Astrocyte (in vitro differentiated cells and primary cell): Measurements from ENCODE around the gene ACSS3. TPM values are rescaled to one million over a fixed set of nuclear protein-coding genes. Genes with fewer than 3 reads are reported as not detected.

Source experiments
- DNase-seq: peaks from one replicate; pipeline ENCODE4 v3.0.0-alpha.2; 2010; ENCODE audit warnings: low read depth
- FAIRE-seq: peaks from 2 replicates; lab custom pipeline; 2011; peaks lifted over from hg19 to GRCh38; lab: Jason Lieb, UNC
- H2AFZ ChIP-seq: 2 replicates; pipeline ENCODE4 v1.6.0; 2012; ENCODE audit warnings: low read depth, low read length, inconsistent platforms
- H3K27ac ChIP-seq: 2 replicates; pipeline ENCODE4 v1.5.1; 2011; ENCODE audit warnings: low read depth, low read length, inconsistent platforms
- H3K27me3 ChIP-seq: 2 replicates; pipeline ENCODE4 v1.6.0; 2011; ENCODE audit warnings: low read length, inconsistent platforms; ENCODE audit not compliant: insufficient read depth
- H3K36me3 ChIP-seq: 2 replicates; pipeline ENCODE4 v1.5.1; 2011; ENCODE audit warnings: low read length, inconsistent platforms; ENCODE audit not compliant: insufficient read depth
- H3K4me1 ChIP-seq: 2 replicates; pipeline ENCODE4 v1.5.1; 2011; ENCODE audit warnings: low read length, inconsistent platforms; ENCODE audit not compliant: insufficient read depth
- H3K4me2 ChIP-seq: 2 replicates; pipeline ENCODE4 v1.6.0; 2012; ENCODE audit warnings: low read length, inconsistent platforms
- H3K4me3 ChIP-seq: 2 replicates; pipeline ENCODE4 v1.5.1; 2011; ENCODE audit warnings: low read depth, mild to moderate bottlenecking, low read length, inconsistent platforms; ENCODE audit not compliant: insufficient read depth
- H3K79me2 ChIP-seq: 2 replicates; pipeline ENCODE4 v1.6.0; 2012; ENCODE audit warnings: mild to moderate bottlenecking, low read length, inconsistent platforms; ENCODE audit not compliant: insufficient read depth
- H3K9ac ChIP-seq: 2 replicates; pipeline ENCODE4 v1.6.0; 2012; ENCODE audit warnings: mild to moderate bottlenecking, low read length, inconsistent platforms
- H3K9me3 ChIP-seq: 2 replicates; pipeline ENCODE4 v1.5.1; 2012; ENCODE audit warnings: low read depth, mild to moderate bottlenecking, low read length, inconsistent platforms; ENCODE audit not compliant: insufficient read depth
- H4K20me1 ChIP-seq: 2 replicates; pipeline ENCODE4 v1.6.0; 2012; ENCODE audit warnings: low read length, inconsistent platforms; ENCODE audit not compliant: insufficient read depth
- H3K27ac Mint-ChIP-seq: one replicate; pipeline ENCODE4 v1.8.0; 2021; ENCODE audit warnings: mild to moderate bottlenecking, mixed read lengths; ENCODE audit not compliant: unreplicated experiment
- H3K27me3 Mint-ChIP-seq: one replicate; pipeline ENCODE4 v1.8.0; 2021; ENCODE audit warnings: low read depth, mixed read lengths; ENCODE audit not compliant: unreplicated experiment
- H3K36me3 Mint-ChIP-seq: one replicate; pipeline ENCODE4 v1.8.0; 2021; ENCODE audit warnings: low read depth, mixed read lengths; ENCODE audit not compliant: unreplicated experiment
- H3K4me1 Mint-ChIP-seq: one replicate; pipeline ENCODE4 v1.8.0; 2021; ENCODE audit warnings: low read depth, mixed read lengths; ENCODE audit not compliant: unreplicated experiment
- H3K4me3 Mint-ChIP-seq: one replicate; pipeline ENCODE4 v1.8.0; 2021; ENCODE audit warnings: mild to moderate bottlenecking, moderate library complexity, mixed read lengths; ENCODE audit not compliant: unreplicated experiment
- H3K9me3 Mint-ChIP-seq: one replicate; pipeline ENCODE4 v1.8.0; 2021; ENCODE audit warnings: mild to moderate bottlenecking, mixed read lengths; ENCODE audit not compliant: unreplicated experiment
- CTCF ChIP-seq: IDR thresholded peaks from 2 replicates; pipeline ENCODE4 v1.5.1; 2011; ENCODE audit warnings: low read depth, mild to moderate bottlenecking, inconsistent platforms, low read length, moderate library complexity; ENCODE audit not compliant: insufficient read depth
- EZH2 ChIP-seq: IDR thresholded peaks from 2 replicates; pipeline ENCODE4 v1.6.1; 2012; ENCODE audit warnings: mild to moderate bottlenecking, low read length, inconsistent platforms; ENCODE audit not compliant: insufficient read depth
- total RNA-seq: library from RNA; stranded (reverse); gene quantifications from 2 replicates; pipeline ENCODE4 v1.2.1, GENCODE V29; 2021

Gene ACSS3
- total RNA-seq, 1 donor from 2014 or later: 13.9 TPM

DNA sequence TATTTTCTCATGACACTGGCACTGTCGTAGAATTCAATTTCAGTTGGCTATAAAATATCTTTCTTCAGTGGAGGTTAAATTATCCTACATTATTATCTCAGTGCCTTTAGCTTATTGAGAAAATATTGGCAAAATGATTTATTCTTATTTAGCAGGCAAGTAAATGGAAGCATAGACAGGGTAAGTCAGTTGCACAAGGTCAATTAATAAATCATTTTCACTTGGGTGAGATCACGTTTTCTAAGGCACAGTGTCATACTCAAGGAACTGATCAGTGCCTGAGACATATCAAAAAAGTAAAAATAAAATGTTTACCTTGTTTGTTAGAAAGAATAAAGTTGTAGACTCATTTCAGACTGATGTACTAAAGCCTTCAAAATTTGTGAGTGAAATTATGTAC is 95.0 kb downstream of the ACSS3 start:
- Mint-ChIP-seq H3K4me3 (no peak overlapping the region), H3K27me3 (no peaks in the 10 kb centered on the region), H3K9me3 (peaks cover 15% of the 10 kb centered on the region), H3K27ac (no peak overlapping the region), H3K4me1 (peaks cover 12% of the 10 kb centered on the region), H3K36me3 (peaks cover 17% of the 10 kb centered on the region)
- Histone ChIP-seq H3K27ac (no peak overlapping the region), H3K4me1 (peaks cover 1% of the 10 kb centered on the region), H3K79me2 (no peaks in the 10 kb centered on the region), H3K9ac (no peak overlapping the region), H4K20me1 (no peaks in the 10 kb centered on the region), H3K4me3 (no peak overlapping the region), H3K4me2 (no peak overlapping the region), H3K27me3 (no peaks in the 10 kb centered on the region), H3K36me3 (no peaks in the 10 kb centered on the region), H3K9me3 (no peaks in the 10 kb centered on the region), H2AFZ (no peak overlapping the region)
- TF ChIP-seq EZH2 (no peak), CTCF (no peak)
- FAIRE-seq: no peak
- DNase-seq: no peak

DNA sequence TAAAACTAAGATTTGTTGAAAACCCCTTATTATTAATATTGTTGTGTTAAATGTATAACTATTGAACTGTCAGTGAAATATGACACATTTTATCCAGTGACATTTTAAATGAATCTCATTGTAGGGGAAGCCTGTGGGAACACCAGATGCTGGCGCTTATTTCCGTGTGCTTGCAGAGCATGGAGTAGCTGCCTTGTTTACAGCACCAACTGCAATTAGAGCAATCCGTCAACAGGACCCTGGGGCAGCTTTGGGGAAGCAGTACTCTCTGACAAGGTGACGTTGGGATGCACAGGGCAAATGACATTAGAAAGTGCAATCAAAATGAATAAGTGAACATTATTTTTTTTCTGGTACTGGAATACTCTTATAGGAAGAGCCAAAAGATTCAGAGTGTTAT is 96.8 kb downstream of the ACSS3 start:
- Histone ChIP-seq H3K9me3 (no peaks in the 10 kb centered on the region), H3K9ac (no peak overlapping the region), H3K4me2 (no peak overlapping the region), H3K79me2 (no peaks in the 10 kb centered on the region), H3K36me3 (no peaks in the 10 kb centered on the region), H3K4me1 (no peaks in the 10 kb centered on the region), H3K27me3 (no peaks in the 10 kb centered on the region), H2AFZ (no peak overlapping the region), H3K4me3 (no peak overlapping the region), H4K20me1 (no peaks in the 10 kb centered on the region), H3K27ac (no peak overlapping the region)
- H3K27ac Mint-ChIP-seq: no peak overlapping the region
- no peak for TF ChIP-seq CTCF
- no peak for TF ChIP-seq EZH2
- peaks cover 9% of the 10 kb centered on the region for H3K4me1 Mint-ChIP-seq
- FAIRE-seq (no peak), DNase-seq (no peak)
- peaks cover 17% of the 10 kb centered on the region for H3K36me3 Mint-ChIP-seq
- no peak overlapping the region for H3K4me3 Mint-ChIP-seq
- H3K27me3 Mint-ChIP-seq: no peaks in the 10 kb centered on the region
- H3K9me3 Mint-ChIP-seq: peaks cover 15% of the 10 kb centered on the region

DNA sequence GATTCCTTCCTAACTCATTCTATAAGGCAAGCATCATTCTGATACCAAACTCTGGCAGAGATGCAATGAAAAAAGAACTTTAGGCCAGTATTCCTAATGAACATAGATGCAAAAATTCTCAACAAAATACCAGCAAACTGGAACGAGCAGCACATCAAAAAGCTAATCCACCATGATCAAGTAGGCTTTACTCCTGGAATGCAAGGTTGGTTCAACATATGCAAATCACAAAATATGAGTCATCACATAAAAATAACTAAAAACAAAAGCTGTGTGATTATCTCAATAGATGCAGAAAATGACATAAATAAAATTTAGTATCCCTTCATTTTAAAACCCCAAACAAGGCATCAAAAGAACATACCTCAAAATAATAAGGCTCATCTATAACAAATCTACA is 98.9 kb downstream of the ACSS3 start:
- no peaks in the 10 kb centered on the region for H3K79me2 ChIP-seq
- H3K27me3 ChIP-seq: no peaks in the 10 kb centered on the region
- no peak overlapping the region for H3K4me3 ChIP-seq
- DNase-seq: peak; percentile 4
- H3K9me3 ChIP-seq: no peaks in the 10 kb centered on the region
- H3K4me2 ChIP-seq: no peak overlapping the region
- no peaks in the 10 kb centered on the region for H3K4me1 ChIP-seq
- no peaks in the 10 kb centered on the region for H3K36me3 ChIP-seq
- no peak overlapping the region for H3K27ac ChIP-seq
- Mint-ChIP-seq H3K9me3 (peaks cover 15% of the 10 kb centered on the region), H3K27me3 (no peaks in the 10 kb centered on the region), H3K36me3 (peaks cover 17% of the 10 kb centered on the region), H3K27ac (no peak overlapping the region), H3K4me1 (no peaks in the 10 kb centered on the region), H3K4me3 (no peak overlapping the region)
- TF ChIP-seq EZH2 (no peak), CTCF (no peak)
- H2AFZ ChIP-seq: no peak overlapping the region
- FAIRE-seq: no peak
- no peaks in the 10 kb centered on the region for H4K20me1 ChIP-seq
- no peak overlapping the region for H3K9ac ChIP-seq
